IMR-90 (cell line): ENCODE measurements around the gene KLF1. TPM values are rescaled to one million over a fixed set of nuclear protein-coding genes. Genes with fewer than 3 reads are reported as not detected.
A peak's percentile ranks its signal among the peaks of the same experiment; 100 is the strongest.

ENCODE experiments used
- ATAC-seq: fragments of 200-7000 bp; cut with Tn5 transposase; 2 replicates; pipeline ENCODE4 v1.9.1; 2020; ENCODE audit warnings: low read depth, mild to moderate bottlenecking, moderate library complexity
- BruUV-seq: library from RNA; stranded (reverse); fragments of 400-500 nt; replicated peaks from 2 replicates; lab custom pipeline; 2021; lab: Mats Ljungman, UMichigan
- CTCF ChIA-PET: fragments of 300-600 bp; formaldehyde crosslinking; extraction: SDS; loops from one replicate; lab custom pipeline; 2021; ENCODE audit warnings: antibody characterized with exemption; lab: Yijun Ruan, JAX
- POLR2A ChIA-PET: fragments of 300-600 bp; sonication (Branson Sonifier 250); formaldehyde crosslinking; loops from one replicate; lab custom pipeline; 2022; ENCODE audit warnings: antibody characterized with exemption; ENCODE audit not compliant: unreplicated experiment; lab: Charles Lee
- DNase-seq: peaks from one replicate; pipeline ENCODE4 v3.0.0; 2013
- H2AFZ ChIP-seq: replicated peaks from 2 replicates; pipeline ENCODE3; 2013; ENCODE audit warnings: low read length, mild to moderate bottlenecking; ENCODE audit not compliant: poor library complexity
- H2AK5ac ChIP-seq: 2 replicates; pipeline ENCODE4 v1.6.1; 2013; ENCODE audit warnings: low read depth, low read length, inconsistent platforms
- H2AK9ac ChIP-seq: replicated peaks from 2 replicates; pipeline ENCODE3; 2013; ENCODE audit warnings: mild to moderate bottlenecking, low read depth, low read length, moderate library complexity; ENCODE audit not compliant: poor library complexity
- H2BK120ac ChIP-seq: 2 replicates; pipeline ENCODE4 v1.6.1; 2013; ENCODE audit warnings: low read depth, low read length, inconsistent platforms
- H2BK15ac ChIP-seq: 3 replicates; pipeline ENCODE4 v1.6.1; 2013; ENCODE audit warnings: low read depth, low read length, inconsistent platforms
- H2BK20ac ChIP-seq: 2 replicates; pipeline ENCODE4 v1.6.1; 2013; ENCODE audit warnings: low read depth, mild to moderate bottlenecking, inconsistent platforms, low read length, moderate library complexity
- H2BK5ac ChIP-seq: 2 replicates; pipeline ENCODE4 v1.6.1; 2013; ENCODE audit warnings: mild to moderate bottlenecking, low read depth, low read length, inconsistent platforms; ENCODE audit not compliant: poor library complexity, severe bottlenecking
- H3K14ac ChIP-seq: replicated peaks from 2 replicates; pipeline ENCODE4 v1.6.1; 2013; ENCODE audit warnings: low read depth, low read length, inconsistent platforms
- H3K18ac ChIP-seq: 2 replicates; pipeline ENCODE4 v1.6.1; 2013; ENCODE audit warnings: low read depth, low read length, control low read depth
- H3K23ac ChIP-seq: 2 replicates; pipeline ENCODE4 v1.6.1; 2013; ENCODE audit warnings: low read depth, low read length, inconsistent platforms
- H3K27ac ChIP-seq: 2 replicates; pipeline ENCODE4 v1.5.1; 2013; ENCODE audit warnings: mild to moderate bottlenecking, control low read depth, low read length; ENCODE audit not compliant: insufficient read depth
- H3K27me3 ChIP-seq: 2 replicates; pipeline ENCODE4 v1.6.1; 2013; ENCODE audit warnings: low read length; ENCODE audit not compliant: control insufficient read depth, insufficient read depth
- H3K36me3 ChIP-seq: 2 replicates; pipeline ENCODE4 v1.6.1; 2013; ENCODE audit warnings: low read length, mixed read lengths; ENCODE audit not compliant: control insufficient read depth, insufficient read depth
- H3K4ac ChIP-seq: 2 replicates; pipeline ENCODE4 v1.6.1; 2013; ENCODE audit warnings: low read depth, low read length, inconsistent platforms
- H3K4me1 ChIP-seq: 2 replicates; pipeline ENCODE4 v1.6.1; 2013; ENCODE audit warnings: low read length, mixed read lengths; ENCODE audit not compliant: control insufficient read depth, insufficient read depth
- H3K4me2 ChIP-seq: 2 replicates; pipeline ENCODE4 v1.6.1; 2013; ENCODE audit warnings: low read depth, mild to moderate bottlenecking, control low read depth, low read length, moderate library complexity
- H3K4me3 ChIP-seq: 2 replicates; pipeline ENCODE4 v1.5.1; 2013; ENCODE audit warnings: low read depth, mild to moderate bottlenecking, control low read depth, low read length, moderate library complexity; ENCODE audit not compliant: insufficient read depth
- H3K56ac ChIP-seq: 2 replicates; pipeline ENCODE4 v1.6.1; 2013; ENCODE audit warnings: low read length, inconsistent platforms; ENCODE audit not compliant: insufficient read depth; ENCODE audit errors: extremely low read depth
- H3K79me1 ChIP-seq, 2 experiments: 2 replicates each; pipeline ENCODE4 v1.6.1; 2013; ENCODE audit warnings: low read length in 2 of 2, inconsistent platforms in 1 of 2, low read depth in 1 of 2
- H3K9ac ChIP-seq: 2 replicates; pipeline ENCODE4 v1.6.1; 2013; ENCODE audit warnings: low read depth, low read length, control low read depth
- H3K9me1 ChIP-seq: 2 replicates; pipeline ENCODE4 v1.6.1; 2013; ENCODE audit warnings: low read length, inconsistent platforms; ENCODE audit not compliant: insufficient read depth
- H3K9me3 ChIP-seq: 2 replicates; pipeline ENCODE4 v1.6.1; 2013; ENCODE audit warnings: low read length; ENCODE audit not compliant: control insufficient read depth, insufficient read depth
- H4K20me1 ChIP-seq: 2 replicates; pipeline ENCODE4 v1.6.1; 2013; ENCODE audit warnings: low read length, inconsistent platforms; ENCODE audit not compliant: insufficient read depth
- H4K5ac ChIP-seq: 2 replicates; pipeline ENCODE4 v1.6.1; 2013; ENCODE audit warnings: mild to moderate bottlenecking, low read depth, low read length, control low read depth
- H4K8ac ChIP-seq, 2 experiments: 2 replicates each; pipeline ENCODE4 v1.6.1; 2013; ENCODE audit warnings: low read depth in 2 of 2, low read length in 2 of 2, control low read depth in 1 of 2, inconsistent platforms in 1 of 2
- H4K91ac ChIP-seq: 2 replicates; pipeline ENCODE4 v1.6.1; 2013; ENCODE audit warnings: low read depth, low read length, inconsistent platforms; ENCODE audit not compliant: insufficient read depth
- BHLHE40 ChIP-seq: fragments of 150-350 bp; IDR thresholded peaks from 2 replicates; pipeline ENCODE4 v1.6.1; 2016; ENCODE audit warnings: mild to moderate bottlenecking, low read depth, low read length
- CHD1 ChIP-seq: IDR thresholded peaks from 2 replicates; pipeline ENCODE4 v1.6.1; 2012; ENCODE audit warnings: low read depth, low read length, improper control_type of control experiment
- MAZ ChIP-seq: IDR thresholded peaks from 2 replicates; pipeline ENCODE4 v1.6.1; 2012; ENCODE audit warnings: low read depth, mild to moderate bottlenecking, low read length, improper control_type of control experiment, moderate library complexity, borderline replicate concordance
- MXI1 ChIP-seq: IDR thresholded peaks from 2 replicates; pipeline ENCODE4 v1.6.1; 2012; ENCODE audit warnings: low read depth, mild to moderate bottlenecking, low read length, moderate library complexity, borderline replicate concordance
- NFE2L2 ChIP-seq: fragments of 150-350 bp; IDR thresholded peaks from 2 replicates; pipeline ENCODE4 v1.6.1; 2016; ENCODE audit warnings: low read depth, mild to moderate bottlenecking, low read length
- POLR2A ChIP-seq: IDR thresholded peaks from 2 replicates; pipeline ENCODE4 v1.6.1; 2012; ENCODE audit warnings: mild to moderate bottlenecking, low read depth, low read length
- RAD21 ChIP-seq: IDR thresholded peaks from 2 replicates; pipeline ENCODE4 v1.6.1; 2012; ENCODE audit warnings: low read length, improper control_type of control experiment
- USF2 ChIP-seq: fragments of 150-350 bp; IDR thresholded peaks from 2 replicates; pipeline ENCODE4 v1.6.1; 2017; ENCODE audit warnings: mild to moderate bottlenecking, antibody characterized with exemption, low read length, low read depth
- WGBS, 2 experiments: methylation state at CpG; one replicate each; pipeline versions ENCODE4 v1.1.5 to v1.1.7; 2013; ENCODE audit warnings: missing lambda C conversion rate in 2 of 2; ENCODE audit not compliant: insufficient read length in 1 of 2; ENCODE audit errors: extremely low coverage in 2 of 2; 5-methylcytosine and 5-hydroxymethylcytosine counted together
- dilution Hi-C: fragments of 300-500 bp; cut with HindIII; formaldehyde crosslinking; loops from one replicate; pipeline ENCODE4 v1.14.3; 2018; ENCODE audit warnings: low sequenced_read_pairs; ENCODE audit not compliant: unreplicated experiment
- in situ Hi-C: fragments of 300-500 bp; cut with MboI; formaldehyde crosslinking; loops from 3 replicates; pipeline ENCODE4 v1.14.3; 2019; ENCODE audit warnings: low sequenced_read_pairs, inconsistent platforms, mixed read lengths
- intact Hi-C: fragments of 100-400 bp; cut with micrococcal nuclease; formaldehyde crosslinking; loops from 2 replicates; pipeline ENCODE4 v1.10.0; 2022
- polyA plus RNA-seq, 3 experiments: library from polyadenylated mRNA; depleted of rRNA; stranded (reverse); fragments of >200 nt; gene quantifications; 2 replicates each; pipeline ENCODE4 v1.2.3, GENCODE V29; 2012; ENCODE audit warnings: low replicate concordance in 1 of 3
- total RNA-seq: library from RNA; depleted of rRNA; stranded (reverse); fragments of >200 nt; gene quantifications from 2 replicates; pipeline ENCODE4 v1.2.3, GENCODE V29; 2012

KLF1 gene
- total and polyA plus RNA-seq, 2 of the 4 experiments (the other 2 are of a cell fraction): not detected

GRCh38 chr19:12840091-12841079 is 46.6 kb downstream of the KLF1 start:
- intact Hi-C loops: no loop called here
- ChIA-PET CTCF (no interaction called here), POLR2A (no interaction called here)
- H3K27ac ChIP-seq: no peak overlapping the region
- DNase-seq (peak; percentile 63), ATAC-seq (peak; percentile 71)
- H3K23ac ChIP-seq: no peak overlapping the region
- no peak overlapping the region for H2BK5ac ChIP-seq
- no peak overlapping the region for H3K4ac ChIP-seq
- no peak overlapping the region for H3K18ac ChIP-seq
- no peak overlapping the region for H3K56ac ChIP-seq
- in situ Hi-C loops: no loop called here
- no TSS peak for BruUV-seq
- no peak overlapping the region for H4K5ac ChIP-seq
- H3K9me1 ChIP-seq: peaks cover 8% of the 10 kb centered on the region; the same call in 1 of the 2 replicates
- H2BK15ac ChIP-seq: no peak overlapping the region
- 19% methylated on average over 11 of the region's 43 CpGs; no CpG with 5 or more reads in 1 of the 2 experiments for WGBS, 2 experiments
- no peak overlapping the region for H3K14ac ChIP-seq
- no peak overlapping the region for H2BK120ac ChIP-seq
- H3K79me1 ChIP-seq: no peaks in the 10 kb centered on the region
- 0 out of 2 replicates have a peak, but pooled peaks cover 8% of the 10 kb centered on the region for H4K20me1 ChIP-seq
- no peak for TF ChIP-seq MAZ
- no peak for TF ChIP-seq POLR2A
- TF ChIP-seq USF2: no peak
- TF ChIP-seq CHD1: no peak
- TF ChIP-seq MXI1: no peak
- TF ChIP-seq RAD21: no peak
- no peak for TF ChIP-seq NFE2L2
- no peak for TF ChIP-seq BHLHE40
- H2AK5ac ChIP-seq: no peak overlapping the region
- no peak overlapping the region for H2AK9ac ChIP-seq
- no peak overlapping the region for H4K8ac ChIP-seq
- H3K4me1 ChIP-seq: peaks cover 4% of the 10 kb centered on the region; the same call in 1 of the 2 replicates
- peak overlapping the region; percentile 88 for H2AFZ ChIP-seq
- H3K4me2 ChIP-seq: peak overlapping the region; percentile 35
- dilution Hi-C loops: no loop called here
- H3K27me3 ChIP-seq: peaks cover 56% of the 10 kb centered on the region
- peak overlapping the region; percentile 7; the same call in 1 of the 2 replicates for H3K4me3 ChIP-seq
- no peaks in the 10 kb centered on the region for H3K36me3 ChIP-seq
- H3K9ac ChIP-seq: no peak overlapping the region
- H2BK20ac ChIP-seq: no peak overlapping the region
- H3K9me3 ChIP-seq: no peaks in the 10 kb centered on the region; the same call in 1 of the 2 replicates
- no peak overlapping the region for H4K91ac ChIP-seq
